ENCODE data around the gene KCNN1. TPM values are rescaled to one million over a fixed set of nuclear protein-coding genes. Genes with fewer than 3 reads are reported as not detected.

KCNN1 gene
- total and polyA plus RNA-seq, 2 of the 13 experiments (the other 11 are each of a cell fraction or from before 2014, with no cell fraction given): 0.04 TPM; not detected in 1

DNA sequence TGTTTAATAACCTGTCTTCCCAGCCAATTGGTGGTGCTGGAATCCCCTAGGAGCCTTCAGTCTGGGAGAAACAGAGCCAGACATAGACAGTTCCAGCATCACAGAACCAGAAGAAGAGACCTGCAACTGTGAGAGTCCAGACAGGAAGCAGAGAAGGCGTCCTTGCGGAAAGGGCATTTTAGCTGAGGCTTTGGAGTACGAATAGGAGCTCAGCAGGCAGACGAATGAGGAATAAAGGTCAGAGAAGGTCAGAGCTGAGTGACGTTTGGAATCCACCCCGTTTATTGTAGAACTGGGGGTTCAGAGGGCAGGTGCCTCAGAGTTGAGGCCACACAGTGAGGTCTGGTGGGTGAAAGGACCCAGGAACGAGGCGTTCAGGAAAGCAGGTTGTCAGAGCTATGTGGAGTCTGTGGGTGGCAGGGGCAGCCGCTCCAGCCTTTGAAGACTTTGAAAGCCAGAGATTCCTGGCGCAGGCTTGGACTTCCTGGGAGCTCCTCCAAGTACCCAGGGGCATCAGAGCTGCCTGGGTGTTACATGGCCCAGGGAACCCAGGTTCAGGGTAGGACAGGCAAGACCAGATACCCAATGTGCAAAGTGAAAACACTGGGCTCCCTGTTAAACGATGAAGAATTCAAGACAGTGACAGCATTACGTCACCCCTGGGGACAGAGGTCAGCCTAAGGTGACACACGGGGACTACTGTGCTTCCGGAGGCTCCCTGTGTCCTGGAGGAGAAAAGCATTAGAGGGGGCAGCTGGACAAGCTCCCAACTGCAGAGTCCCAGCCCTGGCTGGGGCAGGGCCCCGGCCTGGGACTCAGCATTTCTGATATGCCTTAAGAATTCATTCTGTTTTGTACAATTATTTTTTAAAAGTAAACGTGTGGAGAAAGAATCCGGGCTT lies 46.6 kb downstream of the KCNN1 start (continued):
- TF ChIP-seq, protein P1, sequence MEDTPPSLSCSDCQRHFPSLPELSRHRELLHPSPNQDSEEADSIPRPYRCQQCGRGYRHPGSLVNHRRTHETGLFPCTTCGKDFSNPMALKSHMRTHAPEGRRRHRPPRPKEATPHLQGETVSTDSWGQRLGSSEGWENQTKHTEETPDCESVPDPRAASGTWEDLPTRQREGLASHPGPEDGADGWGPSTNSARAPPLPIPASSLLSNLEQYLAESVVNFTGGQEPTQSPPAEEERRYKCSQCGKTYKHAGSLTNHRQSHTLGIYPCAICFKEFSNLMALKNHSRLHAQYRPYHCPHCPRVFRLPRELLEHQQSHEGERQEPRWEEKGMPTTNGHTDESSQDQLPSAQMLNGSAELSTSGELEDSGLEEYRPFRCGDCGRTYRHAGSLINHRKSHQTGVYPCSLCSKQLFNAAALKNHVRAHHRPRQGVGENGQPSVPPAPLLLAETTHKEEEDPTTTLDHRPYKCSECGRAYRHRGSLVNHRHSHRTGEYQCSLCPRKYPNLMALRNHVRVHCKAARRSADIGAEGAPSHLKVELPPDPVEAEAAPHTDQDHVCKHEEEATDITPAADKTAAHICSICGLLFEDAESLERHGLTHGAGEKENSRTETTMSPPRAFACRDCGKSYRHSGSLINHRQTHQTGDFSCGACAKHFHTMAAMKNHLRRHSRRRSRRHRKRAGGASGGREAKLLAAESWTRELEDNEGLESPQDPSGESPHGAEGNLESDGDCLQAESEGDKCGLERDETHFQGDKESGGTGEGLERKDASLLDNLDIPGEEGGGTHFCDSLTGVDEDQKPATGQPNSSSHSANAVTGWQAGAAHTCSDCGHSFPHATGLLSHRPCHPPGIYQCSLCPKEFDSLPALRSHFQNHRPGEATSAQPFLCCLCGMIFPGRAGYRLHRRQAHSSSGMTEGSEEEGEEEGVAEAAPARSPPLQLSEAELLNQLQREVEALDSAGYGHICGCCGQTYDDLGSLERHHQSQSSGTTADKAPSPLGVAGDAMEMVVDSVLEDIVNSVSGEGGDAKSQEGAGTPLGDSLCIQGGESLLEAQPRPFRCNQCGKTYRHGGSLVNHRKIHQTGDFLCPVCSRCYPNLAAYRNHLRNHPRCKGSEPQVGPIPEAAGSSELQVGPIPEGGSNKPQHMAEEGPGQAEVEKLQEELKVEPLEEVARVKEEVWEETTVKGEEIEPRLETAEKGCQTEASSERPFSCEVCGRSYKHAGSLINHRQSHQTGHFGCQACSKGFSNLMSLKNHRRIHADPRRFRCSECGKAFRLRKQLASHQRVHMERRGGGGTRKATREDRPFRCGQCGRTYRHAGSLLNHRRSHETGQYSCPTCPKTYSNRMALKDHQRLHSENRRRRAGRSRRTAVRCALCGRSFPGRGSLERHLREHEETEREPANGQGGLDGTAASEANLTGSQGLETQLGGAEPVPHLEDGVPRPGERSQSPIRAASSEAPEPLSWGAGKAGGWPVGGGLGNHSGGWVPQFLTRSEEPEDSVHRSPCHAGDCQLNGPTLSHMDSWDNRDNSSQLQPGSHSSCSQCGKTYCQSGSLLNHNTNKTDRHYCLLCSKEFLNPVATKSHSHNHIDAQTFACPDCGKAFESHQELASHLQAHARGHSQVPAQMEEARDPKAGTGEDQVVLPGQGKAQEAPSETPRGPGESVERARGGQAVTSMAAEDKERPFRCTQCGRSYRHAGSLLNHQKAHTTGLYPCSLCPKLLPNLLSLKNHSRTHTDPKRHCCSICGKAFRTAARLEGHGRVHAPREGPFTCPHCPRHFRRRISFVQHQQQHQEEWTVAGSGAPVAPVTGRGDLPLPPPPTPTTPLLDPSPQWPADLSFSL (CRISPR knock-in tag; IDR thresholded peaks at IDR 0.05): no peak
- no peak for TF ChIP-seq ZNF225 (CRISPR knock-in tag; IDR thresholded peaks at IDR 0.05)
- TF ChIP-seq ZFP82 (CRISPR knock-in tag; IDR thresholded peaks at IDR 0.05; ENCODE audit: borderline replicate concordance): no peak
- no peak for TF ChIP-seq CBX2 (IDR thresholded peaks at IDR 0.05; ENCODE audit: low read depth, low read length)
- no peak for TF ChIP-seq CBX2 (CRISPR knock-in tag; IDR thresholded peaks at IDR 0.05; ENCODE audit: low read depth)
- TF ChIP-seq HNRNPL (IDR thresholded peaks at IDR 0.05; ENCODE audit: low read depth, low read length): peak; percentile 82
- TF ChIP-seq KLF16 (CRISPR knock-in tag; IDR thresholded peaks at IDR 0.05): peak in 1 of 2 experiments; percentile 85; a peak in 2 of 4 replicates
- no peak for TF ChIP-seq MTA3 (CRISPR knock-in tag; IDR thresholded peaks at IDR 0.05)
- TF ChIP-seq ZNF563 (CRISPR knock-in tag; IDR thresholded peaks at IDR 0.05): 0 out of 2 replicates have a peak, but pooled peaks have one; percentile 31
- TF ChIP-seq, protein P2, sequence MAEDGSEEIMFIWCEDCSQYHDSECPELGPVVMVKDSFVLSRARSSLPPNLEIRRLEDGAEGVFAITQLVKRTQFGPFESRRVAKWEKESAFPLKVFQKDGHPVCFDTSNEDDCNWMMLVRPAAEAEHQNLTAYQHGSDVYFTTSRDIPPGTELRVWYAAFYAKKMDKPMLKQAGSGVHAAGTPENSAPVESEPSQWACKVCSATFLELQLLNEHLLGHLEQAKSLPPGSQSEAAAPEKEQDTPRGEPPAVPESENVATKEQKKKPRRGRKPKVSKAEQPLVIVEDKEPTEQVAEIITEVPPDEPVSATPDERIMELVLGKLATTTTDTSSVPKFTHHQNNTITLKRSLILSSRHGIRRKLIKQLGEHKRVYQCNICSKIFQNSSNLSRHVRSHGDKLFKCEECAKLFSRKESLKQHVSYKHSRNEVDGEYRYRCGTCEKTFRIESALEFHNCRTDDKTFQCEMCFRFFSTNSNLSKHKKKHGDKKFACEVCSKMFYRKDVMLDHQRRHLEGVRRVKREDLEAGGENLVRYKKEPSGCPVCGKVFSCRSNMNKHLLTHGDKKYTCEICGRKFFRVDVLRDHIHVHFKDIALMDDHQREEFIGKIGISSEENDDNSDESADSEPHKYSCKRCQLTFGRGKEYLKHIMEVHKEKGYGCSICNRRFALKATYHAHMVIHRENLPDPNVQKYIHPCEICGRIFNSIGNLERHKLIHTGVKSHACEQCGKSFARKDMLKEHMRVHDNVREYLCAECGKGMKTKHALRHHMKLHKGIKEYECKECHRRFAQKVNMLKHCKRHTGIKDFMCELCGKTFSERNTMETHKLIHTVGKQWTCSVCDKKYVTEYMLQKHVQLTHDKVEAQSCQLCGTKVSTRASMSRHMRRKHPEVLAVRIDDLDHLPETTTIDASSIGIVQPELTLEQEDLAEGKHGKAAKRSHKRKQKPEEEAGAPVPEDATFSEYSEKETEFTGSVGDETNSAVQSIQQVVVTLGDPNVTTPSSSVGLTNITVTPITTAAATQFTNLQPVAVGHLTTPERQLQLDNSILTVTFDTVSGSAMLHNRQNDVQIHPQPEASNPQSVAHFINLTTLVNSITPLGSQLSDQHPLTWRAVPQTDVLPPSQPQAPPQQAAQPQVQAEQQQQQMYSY (CRISPR knock-in tag; IDR thresholded peaks at IDR 0.05): no peak
- TF ChIP-seq, protein P3, sequence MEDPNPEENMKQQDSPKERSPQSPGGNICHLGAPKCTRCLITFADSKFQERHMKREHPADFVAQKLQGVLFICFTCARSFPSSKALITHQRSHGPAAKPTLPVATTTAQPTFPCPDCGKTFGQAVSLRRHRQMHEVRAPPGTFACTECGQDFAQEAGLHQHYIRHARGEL (CRISPR knock-in tag; IDR thresholded peaks at IDR 0.05): no peak
- no peak for TF ChIP-seq ZNF451 (CRISPR knock-in tag; IDR thresholded peaks at IDR 0.05)
